ENCODE results near the gene TOR3A. TPM values are rescaled to one million over a fixed set of nuclear protein-coding genes. Genes with fewer than 3 reads are reported as not detected.

TOR3A gene
- total and polyA plus RNA-seq, 10 of the 15 experiments (the other 5 are each of a cell fraction or from before 2014, with no cell fraction given): 8.6 to 87.9 (median 46.3) TPM

DNA sequence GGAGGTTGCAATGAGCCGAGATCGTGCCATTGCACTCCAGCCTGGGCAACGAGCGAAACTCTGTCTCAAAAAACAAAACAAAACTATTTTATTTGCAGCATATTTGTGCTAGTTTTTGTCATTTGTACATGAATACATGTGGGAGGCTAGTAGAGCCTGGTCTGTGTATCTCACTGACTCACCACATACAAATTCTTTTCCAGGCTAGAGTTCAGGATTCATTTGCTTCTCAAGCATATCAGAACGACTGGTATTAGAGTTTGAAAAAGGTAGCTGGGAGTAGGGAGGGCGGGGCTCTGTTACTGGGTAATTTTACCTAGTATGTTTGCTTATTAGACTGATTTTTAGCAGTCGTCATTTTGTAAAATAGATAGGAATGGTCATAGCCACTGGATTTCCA lies 4.5 kb upstream of the TOR3A start:
- SMC1A ChIA-PET (ENCODE audit: uncharacterized antibody, unreplicated experiment): interaction anchor here (1.4 kb wide), 1 partner anchor 56 kb away, joined by 4 read pairs; no protein-coding TSS in a partner anchor
- Histone ChIP-seq H3K9ac (ENCODE audit: control insufficient read depth, insufficient read depth, low read length) (no peak overlapping the region), H4K20me1 (ENCODE audit: control insufficient read depth, insufficient read depth) (no peaks in the 10 kb centered on the region), H2AFZ (ENCODE audit: control insufficient read depth, low read depth, low read length) (no peak overlapping the region), H3K4me2 (ENCODE audit: control insufficient read depth, insufficient read depth) (no peak overlapping the region), H3K79me2 (ENCODE audit: control insufficient read depth, insufficient read depth, low read length) (peaks cover 7% of the 10 kb centered on the region), H3K4me1 (ENCODE audit: control insufficient read depth, insufficient read depth, low read length) (peaks cover 11% of the 10 kb centered on the region), H3K27me3 (replicated peaks in 1 of 2; ENCODE audit: control insufficient read depth in 2 of 2, insufficient read depth in 2 of 2, low read length in 1 of 2) (no peaks in the 10 kb centered on the region), H3K36me3 (ENCODE audit: control insufficient read depth in 2 of 2, insufficient read depth in 2 of 2, low read length in 1 of 2) (no peaks in the 10 kb centered on the region; a peak in 1 of 4 replicates), H3K4me3 (no peak overlapping the region), H3K9me3 (replicated peaks; ENCODE audit: control insufficient read depth, insufficient read depth, low read length) (no peaks in the 10 kb centered on the region), H3K27ac (ENCODE audit: control insufficient read depth, insufficient read depth) (no peak overlapping the region)
- 90% methylated on average over 7 of the region's 7 CpGs for WGBS (ENCODE audit: insufficient coverage, insufficient replicate concordance, low lambda C conversion rate, missing lambda C conversion rate)
- RAD21 ChIA-PET (ENCODE audit: unreplicated experiment): interaction anchor here (1.1 to 8.3 kb wide), 3 partner anchors 10 to 733 kb away, joined by 3 to 61 read pairs (median 5); no protein-coding TSS in a partner anchor
- CTCF ChIA-PET: interaction anchor here (0.7 to 5.1 kb wide), 5 partner anchors 19 to 738 kb away, joined by 3 to 80 read pairs (median 4); no protein-coding TSS in a partner anchor
- ATAC-seq (no peak), DNase-seq (ENCODE audit: low read depth, low spot score) (no peak), FAIRE-seq (no peak)
- POLR2A ChIA-PET: interaction anchor here (0.6 kb wide), 1 partner anchor 10 kb away, joined by 3 read pairs; no protein-coding TSS in a partner anchor
- no TSS peak for BruUV-seq (replicated peaks)
- intact Hi-C loops (cut with micrococcal nuclease; ENCODE audit: unreplicated experiment) (no loop called here), in situ Hi-C loops (cut with MboI) (loop anchor here (25.0 kb wide), 1 partner anchor 735 kb away; no protein-coding TSS in a partner anchor)
- TF ChIP-seq SMAD5 (IDR thresholded peaks at IDR 0.05; ENCODE audit: low read depth) (no peak), NR2F1 (conservative IDR thresholded peaks at IDR 0.05) (no peak), CHD2 (IDR thresholded peaks at IDR 0.05; ENCODE audit: borderline replicate concordance, low read depth, low read length) (no peak), SMC3 (IDR thresholded peaks at IDR 0.05; ENCODE audit: borderline replicate concordance, low read length) (no peak), NFIC (IDR thresholded peaks at IDR 0.05; ENCODE audit: low read depth, low read length) (no peak), SREBF2 (IDR thresholded peaks at IDR 0.05; ENCODE audit: low read length) (no peak), SP1 (IDR thresholded peaks at IDR 0.05; ENCODE audit: low read depth, low read length) (no peak), ATF7 (IDR thresholded peaks at IDR 0.05; ENCODE audit: low read depth) (no peak), ZNF24 (IDR thresholded peaks at IDR 0.05) (no peak)
- TF ChIP-seq, protein P1, sequence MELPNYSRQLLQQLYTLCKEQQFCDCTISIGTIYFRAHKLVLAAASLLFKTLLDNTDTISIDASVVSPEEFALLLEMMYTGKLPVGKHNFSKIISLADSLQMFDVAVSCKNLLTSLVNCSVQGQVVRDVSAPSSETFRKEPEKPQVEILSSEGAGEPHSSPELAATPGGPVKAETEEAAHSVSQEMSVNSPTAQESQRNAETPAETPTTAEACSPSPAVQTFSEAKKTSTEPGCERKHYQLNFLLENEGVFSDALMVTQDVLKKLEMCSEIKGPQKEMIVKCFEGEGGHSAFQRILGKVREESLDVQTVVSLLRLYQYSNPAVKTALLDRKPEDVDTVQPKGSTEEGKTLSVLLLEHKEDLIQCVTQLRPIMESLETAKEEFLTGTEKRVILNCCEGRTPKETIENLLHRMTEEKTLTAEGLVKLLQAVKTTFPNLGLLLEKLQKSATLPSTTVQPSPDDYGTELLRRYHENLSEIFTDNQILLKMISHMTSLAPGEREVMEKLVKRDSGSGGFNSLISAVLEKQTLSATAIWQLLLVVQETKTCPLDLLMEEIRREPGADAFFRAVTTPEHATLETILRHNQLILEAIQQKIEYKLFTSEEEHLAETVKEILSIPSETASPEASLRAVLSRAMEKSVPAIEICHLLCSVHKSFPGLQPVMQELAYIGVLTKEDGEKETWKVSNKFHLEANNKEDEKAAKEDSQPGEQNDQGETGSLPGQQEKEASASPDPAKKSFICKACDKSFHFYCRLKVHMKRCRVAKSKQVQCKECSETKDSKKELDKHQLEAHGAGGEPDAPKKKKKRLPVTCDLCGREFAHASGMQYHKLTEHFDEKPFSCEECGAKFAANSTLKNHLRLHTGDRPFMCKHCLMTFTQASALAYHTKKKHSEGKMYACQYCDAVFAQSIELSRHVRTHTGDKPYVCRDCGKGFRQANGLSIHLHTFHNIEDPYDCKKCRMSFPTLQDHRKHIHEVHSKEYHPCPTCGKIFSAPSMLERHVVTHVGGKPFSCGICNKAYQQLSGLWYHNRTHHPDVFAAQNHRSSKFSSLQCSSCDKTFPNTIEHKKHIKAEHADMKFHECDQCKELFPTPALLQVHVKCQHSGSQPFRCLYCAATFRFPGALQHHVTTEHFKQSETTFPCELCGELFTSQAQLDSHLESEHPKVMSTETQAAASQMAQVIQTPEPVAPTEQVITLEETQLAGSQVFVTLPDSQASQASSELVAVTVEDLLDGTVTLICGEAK (IDR thresholded peaks at IDR 0.05; ENCODE audit: borderline replicate concordance): no peak
- TF ChIP-seq, protein P2, sequence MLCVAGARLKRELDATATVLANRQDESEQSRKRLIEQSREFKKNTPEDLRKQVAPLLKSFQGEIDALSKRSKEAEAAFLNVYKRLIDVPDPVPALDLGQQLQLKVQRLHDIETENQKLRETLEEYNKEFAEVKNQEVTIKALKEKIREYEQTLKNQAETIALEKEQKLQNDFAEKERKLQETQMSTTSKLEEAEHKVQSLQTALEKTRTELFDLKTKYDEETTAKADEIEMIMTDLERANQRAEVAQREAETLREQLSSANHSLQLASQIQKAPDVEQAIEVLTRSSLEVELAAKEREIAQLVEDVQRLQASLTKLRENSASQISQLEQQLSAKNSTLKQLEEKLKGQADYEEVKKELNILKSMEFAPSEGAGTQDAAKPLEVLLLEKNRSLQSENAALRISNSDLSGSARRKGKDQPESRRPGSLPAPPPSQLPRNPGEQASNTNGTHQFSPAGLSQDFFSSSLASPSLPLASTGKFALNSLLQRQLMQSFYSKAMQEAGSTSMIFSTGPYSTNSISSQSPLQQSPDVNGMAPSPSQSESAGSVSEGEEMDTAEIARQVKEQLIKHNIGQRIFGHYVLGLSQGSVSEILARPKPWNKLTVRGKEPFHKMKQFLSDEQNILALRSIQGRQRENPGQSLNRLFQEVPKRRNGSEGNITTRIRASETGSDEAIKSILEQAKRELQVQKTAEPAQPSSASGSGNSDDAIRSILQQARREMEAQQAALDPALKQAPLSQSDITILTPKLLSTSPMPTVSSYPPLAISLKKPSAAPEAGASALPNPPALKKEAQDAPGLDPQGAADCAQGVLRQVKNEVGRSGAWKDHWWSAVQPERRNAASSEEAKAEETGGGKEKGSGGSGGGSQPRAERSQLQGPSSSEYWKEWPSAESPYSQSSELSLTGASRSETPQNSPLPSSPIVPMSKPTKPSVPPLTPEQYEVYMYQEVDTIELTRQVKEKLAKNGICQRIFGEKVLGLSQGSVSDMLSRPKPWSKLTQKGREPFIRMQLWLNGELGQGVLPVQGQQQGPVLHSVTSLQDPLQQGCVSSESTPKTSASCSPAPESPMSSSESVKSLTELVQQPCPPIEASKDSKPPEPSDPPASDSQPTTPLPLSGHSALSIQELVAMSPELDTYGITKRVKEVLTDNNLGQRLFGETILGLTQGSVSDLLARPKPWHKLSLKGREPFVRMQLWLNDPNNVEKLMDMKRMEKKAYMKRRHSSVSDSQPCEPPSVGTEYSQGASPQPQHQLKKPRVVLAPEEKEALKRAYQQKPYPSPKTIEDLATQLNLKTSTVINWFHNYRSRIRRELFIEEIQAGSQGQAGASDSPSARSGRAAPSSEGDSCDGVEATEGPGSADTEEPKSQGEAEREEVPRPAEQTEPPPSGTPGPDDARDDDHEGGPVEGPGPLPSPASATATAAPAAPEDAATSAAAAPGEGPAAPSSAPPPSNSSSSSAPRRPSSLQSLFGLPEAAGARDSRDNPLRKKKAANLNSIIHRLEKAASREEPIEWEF (IDR thresholded peaks at IDR 0.05; ENCODE audit: insufficient replicate concordance, low read depth, low read length): no peak
- TF ChIP-seq, protein P3, sequence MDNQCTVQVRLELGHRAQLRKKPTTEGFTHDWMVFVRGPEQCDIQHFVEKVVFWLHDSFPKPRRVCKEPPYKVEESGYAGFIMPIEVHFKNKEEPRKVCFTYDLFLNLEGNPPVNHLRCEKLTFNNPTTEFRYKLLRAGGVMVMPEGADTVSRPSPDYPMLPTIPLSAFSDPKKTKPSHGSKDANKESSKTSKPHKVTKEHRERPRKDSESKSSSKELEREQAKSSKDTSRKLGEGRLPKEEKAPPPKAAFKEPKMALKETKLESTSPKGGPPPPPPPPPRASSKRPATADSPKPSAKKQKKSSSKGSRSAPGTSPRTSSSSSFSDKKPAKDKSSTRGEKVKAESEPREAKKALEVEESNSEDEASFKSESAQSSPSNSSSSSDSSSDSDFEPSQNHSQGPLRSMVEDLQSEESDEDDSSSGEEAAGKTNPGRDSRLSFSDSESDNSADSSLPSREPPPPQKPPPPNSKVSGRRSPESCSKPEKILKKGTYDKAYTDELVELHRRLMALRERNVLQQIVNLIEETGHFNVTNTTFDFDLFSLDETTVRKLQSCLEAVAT (IDR thresholded peaks at IDR 0.05): no peak
- TF ChIP-seq, protein P4, sequence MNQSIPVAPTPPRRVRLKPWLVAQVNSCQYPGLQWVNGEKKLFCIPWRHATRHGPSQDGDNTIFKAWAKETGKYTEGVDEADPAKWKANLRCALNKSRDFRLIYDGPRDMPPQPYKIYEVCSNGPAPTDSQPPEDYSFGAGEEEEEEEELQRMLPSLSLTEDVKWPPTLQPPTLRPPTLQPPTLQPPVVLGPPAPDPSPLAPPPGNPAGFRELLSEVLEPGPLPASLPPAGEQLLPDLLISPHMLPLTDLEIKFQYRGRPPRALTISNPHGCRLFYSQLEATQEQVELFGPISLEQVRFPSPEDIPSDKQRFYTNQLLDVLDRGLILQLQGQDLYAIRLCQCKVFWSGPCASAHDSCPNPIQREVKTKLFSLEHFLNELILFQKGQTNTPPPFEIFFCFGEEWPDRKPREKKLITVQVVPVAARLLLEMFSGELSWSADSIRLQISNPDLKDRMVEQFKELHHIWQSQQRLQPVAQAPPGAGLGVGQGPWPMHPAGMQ (IDR thresholded peaks at IDR 0.05; ENCODE audit: borderline replicate concordance): no peak
